GM21447 (cell line): ENCODE data around the gene ELMO1.
"Not testable (repeated sequence)": the region's sequence is repeated elsewhere in the genome, so short reads cannot be mapped to it uniquely, and the experiment has no call there.

ENCODE experiments used
- ATAC-seq: cut with Tn5 transposase; IDR thresholded peaks from one replicate; pipeline ENCODE4 v1.9.1; 2021; ENCODE audit not compliant: unreplicated experiment

ELMO1 gene

DNA sequence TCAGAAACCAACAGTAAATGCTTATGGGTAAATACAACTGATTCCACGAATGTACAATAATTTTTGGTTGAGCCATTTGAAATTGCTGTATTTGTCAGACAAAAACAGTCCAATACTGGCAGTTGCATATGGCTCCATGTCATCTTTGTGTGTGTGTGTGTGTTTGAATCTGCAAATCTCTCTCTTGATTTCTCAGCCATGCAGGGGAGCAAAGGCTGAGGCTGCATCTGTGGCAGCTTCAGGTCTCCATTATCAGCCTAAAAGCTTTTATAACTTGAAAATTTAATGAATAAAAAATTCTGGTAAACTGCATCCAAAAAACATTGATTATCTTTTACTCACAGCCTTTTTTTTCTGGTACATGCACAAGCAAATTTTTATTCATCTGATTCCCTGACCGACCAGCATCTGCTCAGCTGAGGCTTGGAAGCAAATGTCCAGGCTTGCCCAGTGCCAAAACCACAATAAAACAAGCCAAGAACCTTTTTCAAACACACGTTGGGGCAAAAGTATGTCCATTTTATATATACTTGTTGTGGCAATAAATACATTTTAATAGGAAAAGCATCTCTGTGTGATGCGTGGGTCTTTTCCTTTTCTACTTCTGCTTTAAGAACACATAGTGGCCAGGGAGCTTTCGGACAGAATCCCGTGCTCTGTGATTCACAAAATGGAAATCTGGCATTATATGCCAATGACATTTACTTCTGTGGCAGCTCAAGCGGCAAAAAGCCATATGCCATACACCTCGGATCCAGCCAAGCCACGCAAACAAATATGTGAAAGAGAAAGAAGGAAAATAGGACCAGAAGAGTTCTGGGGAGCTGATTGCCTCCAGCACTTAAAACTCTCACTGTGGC, 448.8 kb downstream of the ELMO1 start:
- ATAC-seq, result no peak

GRCh38 chr7:36995776-36996175, 452.9 kb downstream of the ELMO1 start:
- no peak for ATAC-seq

GRCh38 chr7:36994456-36995112, 454.1 kb downstream of the ELMO1 start:
- no peak for ATAC-seq

GRCh38 chr7:36986948-36987724, 461.5 kb downstream of the ELMO1 start:
- ATAC-seq, result no peak

GRCh38 chr7:36986511-36986933, 462.1 kb downstream of the ELMO1 start:
- no peak for ATAC-seq

GRCh38 chr7:36985866-36986400, 462.7 kb downstream of the ELMO1 start:
- ATAC-seq, result no peak

DNA sequence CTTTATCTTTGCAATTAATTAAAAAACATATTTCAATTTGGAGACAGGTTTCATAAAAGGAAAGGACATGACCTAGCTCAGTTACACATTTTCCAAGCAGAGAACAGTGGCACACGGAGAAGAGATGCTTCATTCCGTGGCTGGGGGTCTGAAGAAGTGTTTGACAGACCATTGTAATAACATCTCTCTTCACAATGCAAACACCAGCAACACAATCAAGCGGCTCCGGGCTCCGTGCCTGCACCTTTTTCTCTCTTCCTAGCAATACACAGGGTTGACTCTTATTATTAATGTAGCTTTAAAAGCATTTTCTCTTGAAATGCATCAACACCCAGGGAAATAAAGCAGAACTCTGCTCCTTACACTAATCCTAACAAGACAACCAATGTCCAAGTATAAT, 463.3 kb downstream of the ELMO1 start:
- no peak for ATAC-seq

GRCh38 chr7:36984710-36985312, 463.9 kb downstream of the ELMO1 start:
- ATAC-seq, result no peak

DNA sequence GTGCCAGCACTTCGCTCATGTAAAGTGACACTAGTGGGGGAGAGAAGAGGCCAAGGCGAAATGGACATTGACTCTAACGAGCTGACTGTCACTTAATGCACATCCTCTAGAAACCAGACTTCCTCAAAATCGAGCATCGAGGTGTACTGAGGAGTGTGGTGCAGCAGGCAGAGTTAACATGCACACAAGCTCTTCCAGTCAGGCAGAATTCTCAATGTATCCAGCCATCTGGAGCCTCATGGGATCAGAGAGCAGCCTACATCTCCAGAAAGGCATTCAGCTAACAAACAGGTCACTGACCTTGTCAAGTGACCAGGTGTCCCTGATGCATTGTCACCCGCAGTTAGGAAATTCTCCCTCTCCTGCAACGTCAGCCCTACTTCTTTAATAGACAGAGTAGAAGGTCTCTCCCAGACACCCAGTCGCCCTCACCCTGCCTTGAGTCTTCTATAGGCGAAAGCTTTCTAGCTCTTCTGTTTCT, 464.6 kb downstream of the ELMO1 start:
- ATAC-seq, result no peak

DNA sequence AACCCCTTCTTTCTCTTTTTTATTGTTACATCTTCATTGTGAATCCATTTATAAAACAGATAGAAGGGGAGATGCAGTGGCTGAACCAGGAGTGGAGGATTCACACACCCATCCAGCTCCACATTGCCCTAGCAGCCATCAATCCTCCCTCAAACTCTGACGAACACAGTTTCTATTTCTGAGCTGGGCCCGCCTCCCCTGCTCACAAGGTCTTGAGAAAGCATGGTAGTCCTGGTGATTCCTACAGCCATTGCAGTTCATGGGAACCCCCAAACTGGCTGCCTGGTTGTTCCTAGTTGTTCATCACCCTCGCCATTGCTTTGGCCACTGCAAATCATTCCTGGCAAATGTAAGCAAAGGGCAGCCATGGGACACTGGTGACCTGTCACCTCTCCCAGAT, 465.9 kb downstream of the ELMO1 start:
- no peak for ATAC-seq

DNA sequence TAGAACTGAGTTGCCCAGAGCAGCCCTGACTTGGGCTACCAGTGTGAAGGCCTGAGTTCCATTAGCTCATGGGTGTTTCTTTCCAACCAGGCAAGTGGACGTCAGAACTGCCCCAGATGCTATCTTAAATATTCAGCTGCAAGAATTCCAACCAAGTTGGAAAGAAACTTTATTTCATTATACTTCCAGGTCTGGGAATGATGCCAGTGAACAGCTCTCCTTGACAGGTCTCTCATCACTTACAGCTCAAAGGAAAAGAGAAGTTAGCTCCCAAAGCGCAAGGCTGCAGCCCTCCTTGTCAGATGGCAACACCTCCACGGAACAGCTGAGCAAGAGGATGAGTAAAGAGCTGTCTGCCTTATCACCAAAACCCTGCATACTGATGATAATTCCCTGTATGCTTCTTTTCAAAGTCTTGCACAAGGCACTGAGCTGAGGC, 468.8 kb downstream of the ELMO1 start:
- no peak for ATAC-seq

GRCh38 chr7:36978461-36978860, 470.2 kb downstream of the ELMO1 start:
- no peak for ATAC-seq

- no peak for ATAC-seq
Measured at GRCh38 chr7:36977878-36978277, 470.8 kb downstream of the ELMO1 start.

DNA sequence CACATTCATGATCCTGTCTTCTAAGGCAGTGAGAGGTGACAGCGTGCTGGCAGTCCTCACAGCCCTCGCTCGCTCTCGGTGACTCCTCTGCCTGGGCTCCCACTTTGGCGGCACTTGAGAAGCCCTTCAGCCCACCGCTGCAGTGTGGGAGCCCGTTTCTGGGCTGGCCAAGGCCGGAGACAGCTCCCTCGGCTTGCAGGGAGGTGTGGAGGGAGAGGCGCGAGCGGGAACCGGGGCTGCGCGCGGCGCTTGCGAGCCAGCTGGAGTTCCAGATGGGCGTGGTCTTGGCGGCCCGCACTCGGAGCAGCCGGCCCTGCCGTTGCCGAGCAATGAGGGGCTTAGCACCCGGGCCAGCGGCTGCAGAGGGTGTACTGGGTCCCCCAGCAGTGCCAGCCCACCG, 475.1 kb downstream of the ELMO1 start:
- ATAC-seq, result not testable (repeated sequence)

- ATAC-seq, result no peak
Measured at GRCh38 chr7:36972140-36972518, 476.5 kb downstream of the ELMO1 start.

GRCh38 chr7:36971515-36972139, 477.0 kb downstream of the ELMO1 start:
- no peak for ATAC-seq

DNA sequence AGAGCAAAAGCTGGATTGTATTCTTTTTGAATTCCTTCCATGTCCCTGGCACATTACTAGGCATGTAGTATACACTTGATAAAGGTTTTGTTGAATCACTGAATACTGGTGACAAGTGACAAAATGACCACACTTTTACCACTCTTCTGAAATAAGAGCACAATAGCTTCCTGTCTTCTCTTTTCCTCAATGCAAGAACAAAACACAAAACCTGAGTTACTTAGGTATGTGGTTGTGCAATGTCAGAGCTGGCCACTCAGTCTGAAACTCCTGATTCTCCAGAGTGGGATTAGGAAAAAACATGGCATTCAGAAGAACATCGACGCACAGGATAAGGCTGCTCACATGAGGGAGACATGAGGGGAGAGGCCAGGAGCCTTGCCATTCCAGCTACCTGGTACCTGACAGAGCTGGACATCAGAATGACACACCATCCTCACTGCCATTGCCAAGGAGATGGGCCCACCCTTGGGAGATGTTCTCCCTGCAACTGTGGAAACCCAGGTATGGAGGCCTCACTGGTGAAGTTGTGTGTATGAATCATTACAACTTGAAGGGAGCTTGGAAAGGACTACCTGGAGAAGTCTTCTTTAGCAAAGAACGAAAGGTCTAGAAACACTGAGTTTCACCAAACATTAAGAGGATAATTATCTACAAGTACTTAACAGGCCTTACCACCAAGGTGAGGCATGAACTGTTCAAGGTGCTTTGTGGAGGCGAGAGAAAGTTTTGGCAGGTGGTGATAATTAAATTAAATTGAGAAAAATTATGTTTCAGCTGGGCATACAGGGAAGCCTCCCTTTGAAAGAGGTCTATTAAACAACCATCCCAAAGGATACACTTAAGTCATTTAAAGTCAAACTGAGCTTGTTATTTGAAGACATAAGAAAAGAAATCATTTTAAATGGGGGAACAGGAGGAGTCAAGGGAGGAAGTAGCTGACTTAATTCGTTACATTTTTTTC, 477.8 kb downstream of the ELMO1 start:
- ATAC-seq, result no peak

GRCh38 chr7:36969376-36969775, 479.3 kb downstream of the ELMO1 start:
- no peak for ATAC-seq

DNA sequence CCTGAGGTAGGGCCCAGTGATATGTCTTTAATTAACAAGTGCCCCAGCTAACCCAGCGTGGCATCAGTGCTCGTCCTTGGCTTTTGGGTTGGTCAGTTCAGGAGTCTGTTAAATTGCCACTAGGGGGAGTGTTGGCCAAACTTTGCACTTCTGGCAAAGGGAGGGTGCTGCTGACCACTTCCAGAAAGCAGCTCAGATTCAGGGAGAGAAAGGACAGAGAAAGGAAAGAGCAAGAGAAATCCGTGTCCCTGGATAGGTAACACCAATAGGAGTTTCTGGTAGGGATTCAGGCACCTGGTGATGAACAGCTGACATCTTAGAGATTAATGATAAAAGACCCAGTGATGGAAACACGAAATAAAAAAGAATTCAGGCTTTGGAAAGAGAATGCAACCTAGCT, 481.3 kb downstream of the ELMO1 start:
- peak; percentile 63 for ATAC-seq
